Activated CD4-positive, alpha-beta memory T cell treated with anti-CD3 and anti-CD28 coated beads, Interleukin-2, amount 10 ng/mL, durations not matched to agents 7 days and 5 days (primary cell): Measurements from ENCODE around the gene HUNK. TPM values are rescaled to one million over a fixed set of nuclear protein-coding genes. Genes with fewer than 3 reads are reported as not detected.
"Not testable (repeated sequence)": the region's sequence is repeated elsewhere in the genome, so short reads cannot be mapped to it uniquely, and the experiment has no call there.

Experiments used
- CTCF ChIA-PET: fragments of 350-600 bp; sonication (Branson Sonifier 250); formaldehyde crosslinking; loops from one replicate; lab custom pipeline; 2021; ENCODE audit warnings: antibody characterized with exemption, inconsistent platforms; lab: Charles Lee
- POLR2A ChIA-PET: fragments of 350-600 bp; sonication (Branson Sonifier 250); formaldehyde crosslinking; loops from one replicate; lab custom pipeline; 2021; ENCODE audit warnings: antibody characterized with exemption; lab: Charles Lee
- DNase-seq: peaks from one replicate; pipeline ENCODE4 v3.0.0-alpha.2; 2020
- H3K27ac Mint-ChIP-seq: one replicate; pipeline ENCODE4 v1.8.0; 2021; ENCODE audit warnings: mild to moderate bottlenecking, mixed read lengths
- H3K27me3 Mint-ChIP-seq: one replicate; pipeline ENCODE4 v1.8.0; 2021; ENCODE audit warnings: mixed read lengths
- H3K36me3 Mint-ChIP-seq: one replicate; pipeline ENCODE4 v1.8.0; 2021; ENCODE audit warnings: low read depth, mixed read lengths
- H3K4me1 Mint-ChIP-seq: one replicate; pipeline ENCODE4 v1.8.0; 2021; ENCODE audit warnings: mixed read lengths
- H3K4me3 Mint-ChIP-seq: one replicate; pipeline ENCODE4 v1.8.0; 2021; ENCODE audit warnings: mild to moderate bottlenecking, mixed read lengths
- H3K9me3 Mint-ChIP-seq: one replicate; pipeline ENCODE4 v1.8.0; 2021; ENCODE audit warnings: mixed read lengths
- total RNA-seq, 2 experiments: library from RNA; stranded (reverse); gene quantifications; one replicate each; pipeline ENCODE4 v1.2.3, GENCODE V29; 2021

HUNK gene
- total RNA-seq, 2 experiments from 2014 or later: 0.03 to 0.05 TPM

DNA sequence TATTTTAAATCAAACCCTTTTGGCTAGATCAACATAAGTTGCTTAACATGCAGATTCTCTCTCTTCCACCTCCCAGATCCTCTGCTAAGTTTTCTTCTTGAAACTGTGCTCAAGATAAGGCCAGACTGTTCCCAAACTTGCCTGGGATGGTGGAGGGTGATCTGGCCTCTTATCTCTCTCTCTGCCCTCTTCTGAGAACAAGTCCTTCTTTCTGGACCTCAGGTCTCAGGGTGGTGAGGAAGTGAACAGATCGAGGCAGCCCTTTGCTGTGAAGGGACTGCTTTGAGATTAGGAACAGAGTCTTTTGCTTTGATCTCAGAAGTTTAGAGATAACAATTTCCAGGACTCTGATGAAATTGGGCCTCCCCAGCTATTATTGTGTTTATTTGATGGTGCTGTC is 70.7 kb downstream of the HUNK start:
- H3K36me3 Mint-ChIP-seq: no peaks in the 10 kb centered on the region
- H3K4me1 Mint-ChIP-seq: no peaks in the 10 kb centered on the region
- H3K27ac Mint-ChIP-seq: no peak overlapping the region
- H3K27me3 Mint-ChIP-seq: peaks cover 1% of the 10 kb centered on the region
- DNase-seq: no peak
- POLR2A ChIA-PET: no interaction called here
- H3K9me3 Mint-ChIP-seq: no peaks in the 10 kb centered on the region
- CTCF ChIA-PET: no interaction called here
- H3K4me3 Mint-ChIP-seq: no peak overlapping the region

GRCh38 chr21:31945141-31945540 is 72.3 kb downstream of the HUNK start:
- no peak overlapping the region for H3K4me3 Mint-ChIP-seq
- H3K27ac Mint-ChIP-seq: no peak overlapping the region
- CTCF ChIA-PET: no interaction called here
- POLR2A ChIA-PET: no interaction called here
- no peaks in the 10 kb centered on the region for H3K27me3 Mint-ChIP-seq
- no peaks in the 10 kb centered on the region for H3K9me3 Mint-ChIP-seq
- no peaks in the 10 kb centered on the region for H3K4me1 Mint-ChIP-seq
- no peaks in the 10 kb centered on the region for H3K36me3 Mint-ChIP-seq
- no peak for DNase-seq

DNA sequence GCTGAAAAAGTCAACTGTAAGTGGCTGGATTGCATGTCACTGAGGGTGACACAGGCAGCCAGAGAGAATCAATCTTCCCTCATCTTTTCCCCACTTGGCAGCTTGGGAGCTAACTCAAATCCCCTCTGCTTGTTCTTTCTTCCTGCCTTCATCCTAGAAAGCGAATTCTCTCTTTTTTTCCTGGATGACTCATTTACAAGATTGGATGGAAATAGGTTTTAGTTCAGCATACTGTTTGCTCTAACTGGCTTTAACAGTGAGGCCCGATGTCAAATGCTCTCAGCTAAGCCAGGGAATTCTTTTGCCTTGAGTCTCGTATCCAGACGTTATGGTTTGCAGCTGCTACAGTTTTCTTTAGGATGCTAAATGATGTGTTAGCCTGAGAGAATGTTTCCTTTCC is 72.7 kb downstream of the HUNK start:
- no peaks in the 10 kb centered on the region for H3K9me3 Mint-ChIP-seq
- ChIA-PET CTCF (no interaction called here), POLR2A (no interaction called here)
- H3K4me1 Mint-ChIP-seq: no peaks in the 10 kb centered on the region
- H3K36me3 Mint-ChIP-seq: no peaks in the 10 kb centered on the region
- H3K27ac Mint-ChIP-seq: no peak overlapping the region
- H3K27me3 Mint-ChIP-seq: no peaks in the 10 kb centered on the region
- H3K4me3 Mint-ChIP-seq: no peak overlapping the region
- no peak for DNase-seq

- Mint-ChIP-seq H3K36me3 (no peaks in the 10 kb centered on the region), H3K4me1 (no peaks in the 10 kb centered on the region), H3K9me3 (no peaks in the 10 kb centered on the region), H3K27me3 (no peaks in the 10 kb centered on the region), H3K27ac (no peak overlapping the region), H3K4me3 (no peak overlapping the region)
- POLR2A ChIA-PET: no interaction called here
- no peak for DNase-seq
- CTCF ChIA-PET: no interaction called here
These were observed 73.4 kb downstream of the HUNK start for GRCh38 chr21:31946231-31946630.

- CTCF ChIA-PET, DNase-seq: not testable (repeated sequence)
These were observed 74.2 kb downstream of the HUNK start for GRCh38 chr21:31946876-31947550.

DNA sequence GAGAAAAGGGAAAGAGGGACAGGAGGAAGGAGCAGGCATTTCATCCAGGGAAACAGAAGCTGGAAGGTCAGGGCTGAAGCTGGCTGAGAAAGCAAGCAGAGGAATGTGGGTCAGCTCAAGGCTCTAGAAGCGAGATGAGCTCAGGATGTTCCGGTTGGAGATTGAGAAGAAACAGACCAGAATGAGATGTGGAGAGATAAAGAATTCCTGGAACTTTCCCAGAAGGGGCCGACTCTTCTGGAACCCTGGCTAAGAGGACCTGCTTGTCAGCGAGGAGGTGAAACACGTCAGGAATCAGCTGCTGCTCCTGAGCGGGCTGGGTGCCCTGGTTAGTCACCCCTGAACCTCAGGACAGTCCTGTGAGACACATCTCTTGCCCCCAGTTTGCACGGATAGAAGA is 75.9 kb downstream of the HUNK start:
- ChIA-PET CTCF (no interaction called here), POLR2A (no interaction called here)
- DNase-seq: no peak
- no peak overlapping the region for H3K4me3 Mint-ChIP-seq
- no peaks in the 10 kb centered on the region for H3K36me3 Mint-ChIP-seq
- no peaks in the 10 kb centered on the region for H3K27me3 Mint-ChIP-seq
- H3K9me3 Mint-ChIP-seq: no peaks in the 10 kb centered on the region
- no peak overlapping the region for H3K27ac Mint-ChIP-seq
- H3K4me1 Mint-ChIP-seq: no peaks in the 10 kb centered on the region

More at GRCh38 chr21:31946876-31947550, 74.2 kb downstream of the HUNK start:
- H3K36me3 Mint-ChIP-seq, H3K4me3 Mint-ChIP-seq, POLR2A ChIA-PET, H3K9me3 Mint-ChIP-seq, H3K4me1 Mint-ChIP-seq, H3K27ac Mint-ChIP-seq, H3K27me3 Mint-ChIP-seq: not testable (repeated sequence)

DNA sequence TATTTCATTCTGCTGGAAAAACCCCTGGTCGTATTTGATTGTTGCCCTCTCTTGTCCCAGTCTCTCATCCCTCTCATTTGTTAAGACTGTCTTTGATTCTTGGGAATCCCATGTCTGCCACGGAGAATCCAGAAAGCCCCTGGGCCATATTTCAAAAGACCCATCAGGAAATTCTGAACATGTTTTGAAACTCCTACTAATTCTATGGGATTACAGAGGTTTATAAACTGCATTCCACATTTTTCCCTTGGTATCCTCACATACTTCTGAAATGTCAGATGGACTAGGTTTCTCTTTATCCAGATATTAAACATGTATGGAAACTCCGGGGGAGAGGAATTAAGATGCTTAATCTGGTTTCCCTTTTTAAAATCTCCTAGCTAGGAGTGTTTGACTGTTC is 80.0 kb downstream of the HUNK start:
- no peaks in the 10 kb centered on the region for H3K4me1 Mint-ChIP-seq
- H3K4me3 Mint-ChIP-seq: no peak overlapping the region
- CTCF ChIA-PET: no interaction called here
- no peaks in the 10 kb centered on the region for H3K9me3 Mint-ChIP-seq
- POLR2A ChIA-PET: no interaction called here
- no peaks in the 10 kb centered on the region for H3K36me3 Mint-ChIP-seq
- no peak for DNase-seq
- H3K27me3 Mint-ChIP-seq: no peaks in the 10 kb centered on the region
- no peak overlapping the region for H3K27ac Mint-ChIP-seq

- ChIA-PET CTCF (no interaction called here), POLR2A (no interaction called here)
- Mint-ChIP-seq H3K36me3 (no peaks in the 10 kb centered on the region), H3K4me1 (no peaks in the 10 kb centered on the region), H3K9me3 (no peaks in the 10 kb centered on the region), H3K27me3 (no peaks in the 10 kb centered on the region), H3K27ac (no peak overlapping the region), H3K4me3 (no peak overlapping the region)
- DNase-seq: no peak
These were observed 84.8 kb downstream of the HUNK start for GRCh38 chr21:31957631-31958030.

DNA sequence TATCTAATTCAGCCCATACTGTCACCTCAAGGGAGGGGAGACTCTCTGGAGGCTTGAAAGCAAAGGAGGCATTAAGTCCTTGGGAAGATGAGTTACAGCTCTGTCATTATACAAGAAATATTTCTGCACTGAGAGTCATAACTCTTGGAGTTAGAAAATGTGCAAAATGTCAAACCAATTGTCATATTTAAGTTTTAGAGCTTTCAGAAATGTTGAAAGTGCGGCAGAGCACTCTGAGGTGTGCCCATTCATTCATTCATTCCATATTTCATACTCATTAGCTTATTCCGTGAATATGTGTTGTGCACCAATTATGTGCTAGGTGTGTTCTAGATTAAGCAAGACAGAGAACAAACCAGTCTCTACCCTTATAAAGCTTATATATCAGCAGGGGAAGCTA is 87.1 kb downstream of the HUNK start:
- no peaks in the 10 kb centered on the region for H3K9me3 Mint-ChIP-seq
- H3K27me3 Mint-ChIP-seq: no peaks in the 10 kb centered on the region
- no peak for DNase-seq
- no peak overlapping the region for H3K27ac Mint-ChIP-seq
- no peak overlapping the region for H3K4me3 Mint-ChIP-seq
- H3K36me3 Mint-ChIP-seq: no peaks in the 10 kb centered on the region
- ChIA-PET POLR2A (no interaction called here), CTCF (no interaction called here)
- H3K4me1 Mint-ChIP-seq: no peaks in the 10 kb centered on the region

- POLR2A ChIA-PET: no interaction called here
- Mint-ChIP-seq H3K9me3 (no peaks in the 10 kb centered on the region), H3K27ac (no peak overlapping the region), H3K27me3 (peaks cover 2% of the 10 kb centered on the region), H3K4me3 (no peak overlapping the region), H3K4me1 (no peaks in the 10 kb centered on the region), H3K36me3 (no peaks in the 10 kb centered on the region)
- CTCF ChIA-PET: no interaction called here
- no peak for DNase-seq
These were observed 88.2 kb downstream of the HUNK start for GRCh38 chr21:31961027-31961426.

- Mint-ChIP-seq H3K36me3 (no peaks in the 10 kb centered on the region), H3K27me3 (peaks cover 2% of the 10 kb centered on the region), H3K27ac (no peak overlapping the region), H3K4me3 (no peak overlapping the region), H3K9me3 (no peaks in the 10 kb centered on the region), H3K4me1 (no peaks in the 10 kb centered on the region)
- ChIA-PET CTCF (no interaction called here), POLR2A (no interaction called here)
- DNase-seq: no peak
These were observed 88.9 kb downstream of the HUNK start for GRCh38 chr21:31961704-31962103.

- CTCF ChIA-PET: no interaction called here
These were observed 91.9 kb downstream of the HUNK start for GRCh38 chr21:31964692-31965091.

GRCh38 chr21:31967334-31967733 is 94.5 kb downstream of the HUNK start:
- CTCF ChIA-PET: no interaction called here

More at GRCh38 chr21:31964692-31965091, 91.9 kb downstream of the HUNK start:
- DNase-seq: no peak
- Mint-ChIP-seq H3K4me1 (no peaks in the 10 kb centered on the region), H3K9me3 (no peaks in the 10 kb centered on the region), H3K36me3 (no peaks in the 10 kb centered on the region), H3K4me3 (no peak overlapping the region), H3K27me3 (peaks cover 2% of the 10 kb centered on the region), H3K27ac (no peak overlapping the region)
- POLR2A ChIA-PET: no interaction called here

GRCh38 chr21:31972622-31973021 is 99.8 kb downstream of the HUNK start:
- POLR2A ChIA-PET: no interaction called here
- Mint-ChIP-seq H3K4me1 (peaks cover 15% of the 10 kb centered on the region), H3K9me3 (peaks cover 6% of the 10 kb centered on the region), H3K27me3 (peaks cover 10% of the 10 kb centered on the region), H3K27ac (no peak overlapping the region), H3K4me3 (no peak overlapping the region), H3K36me3 (no peaks in the 10 kb centered on the region)
- CTCF ChIA-PET: no interaction called here
- no peak for DNase-seq

More at GRCh38 chr21:31967334-31967733, 94.5 kb downstream of the HUNK start:
- Mint-ChIP-seq H3K4me3 (no peak overlapping the region), H3K36me3 (no peaks in the 10 kb centered on the region), H3K27me3 (peaks cover 2% of the 10 kb centered on the region), H3K9me3 (no peaks in the 10 kb centered on the region), H3K4me1 (no peaks in the 10 kb centered on the region), H3K27ac (no peak overlapping the region)
- POLR2A ChIA-PET: no interaction called here
- no peak for DNase-seq
